Breast epithelium (tissue), 3 donors: ENCODE measurements around the gene RNF8.

Experiments used
- CTCF ChIP-seq, 3 donors: fragments of 450-650 bp; IDR thresholded peaks; one replicate each; pipeline ENCODE4 v1.5.1; 2016 to 2017; ENCODE audit warnings: antibody characterized with exemption in 3 of 3, mild to moderate bottlenecking in 3 of 3, moderate library complexity in 3 of 3
- POLR2A ChIP-seq: fragments of 450-650 bp; IDR thresholded peaks from one replicate; pipeline ENCODE4 v1.6.1; 2016; ENCODE audit warnings: antibody characterized with exemption, mild to moderate bottlenecking, moderate library complexity

GRCh38 chr6:37347177-37347576 is 6.6 kb upstream of the RNF8 start:
- TF ChIP-seq CTCF (IDR thresholded peaks at IDR 0.05) (no peak), POLR2A (no peak)
